SK-N-SH treated with all-trans-retinoic acid at 6 μM for 48 hours (cell line): Measurements from ENCODE around the gene LRRC23.

Experiments used
- ATAC-seq: fragments of 200-7000 bp; cut with Tn5 transposase; 3 replicates; pipeline ENCODE4 v1.9.1; 2020; ENCODE audit warnings: mild to moderate bottlenecking, moderate library complexity
- ARNTL ChIP-seq: fragments of 450-650 bp; formaldehyde crosslinking; IDR thresholded peaks from 2 replicates; pipeline ENCODE4 v1.5.0; 2020; ENCODE audit warnings: low read depth, mild to moderate bottlenecking, moderate library complexity, borderline replicate concordance
- BACH2 ChIP-seq: fragments of 250-450 bp; sonication (Bioruptor Pico); IDR thresholded peaks from 2 replicates; pipeline ENCODE4 v1.9.0; 2021; ENCODE audit warnings: mild to moderate bottlenecking, borderline replicate concordance
- CSDC2 ChIP-seq: fragments of 250-450 bp; sonication (Bioruptor Pico); IDR thresholded peaks from 2 replicates; pipeline ENCODE4 v1.5.0; 2020; ENCODE audit warnings: mild to moderate bottlenecking, moderate library complexity
- ESRRG ChIP-seq: fragments of 250-450 bp; sonication (Bioruptor Pico); IDR thresholded peaks from 2 replicates; pipeline ENCODE4 v1.6.1; 2021; ENCODE audit warnings: mild to moderate bottlenecking
- GLIS3 ChIP-seq: fragments of 250-450 bp; sonication (Bioruptor Pico); IDR thresholded peaks from 2 replicates; pipeline ENCODE4 v1.5.0; 2020; ENCODE audit warnings: mild to moderate bottlenecking, moderate library complexity
- ISL1 ChIP-seq: fragments of 250-450 bp; sonication (Bioruptor Pico); IDR thresholded peaks from 2 replicates; pipeline ENCODE4 v2.1.2; 2022; ENCODE audit warnings: mild to moderate bottlenecking, moderate library complexity
- OSR1 ChIP-seq: fragments of 250-450 bp; sonication (Bioruptor Pico); IDR thresholded peaks from 2 replicates; pipeline ENCODE4 v1.8.0; 2022; ENCODE audit warnings: moderate library complexity, mild to moderate bottlenecking, inconsistent platforms
- PPARA ChIP-seq: fragments of 250-450 bp; sonication (Bioruptor Pico); IDR thresholded peaks from 2 replicates; pipeline ENCODE4 v1.5.0; 2020; ENCODE audit warnings: mild to moderate bottlenecking, borderline replicate concordance
- RARB ChIP-seq: fragments of 250-450 bp; sonication (Bioruptor Pico); IDR thresholded peaks from 2 replicates; pipeline ENCODE4 v1.8.0; 2021; ENCODE audit warnings: mild to moderate bottlenecking, moderate library complexity
- SNAI2 ChIP-seq: fragments of 250-450 bp; sonication (Bioruptor Pico); IDR thresholded peaks from 2 replicates; pipeline ENCODE4 v1.5.0; 2020; ENCODE audit warnings: mild to moderate bottlenecking, moderate library complexity
- TCF4 ChIP-seq: fragments of 250-450 bp; sonication (Bioruptor Pico); IDR thresholded peaks from 2 replicates; pipeline ENCODE4 v1.8.0; 2021; ENCODE audit warnings: mild to moderate bottlenecking, moderate library complexity, borderline replicate concordance
- TOX ChIP-seq: fragments of 250-450 bp; sonication (Bioruptor Pico); IDR thresholded peaks from 2 replicates; pipeline ENCODE4 v1.8.0; 2021; ENCODE audit warnings: mild to moderate bottlenecking, moderate library complexity, borderline replicate concordance
- ZC3H10 ChIP-seq: fragments of 250-450 bp; sonication (Bioruptor Pico); IDR thresholded peaks from 2 replicates; pipeline ENCODE4 v1.5.1; 2021; ENCODE audit warnings: mild to moderate bottlenecking, moderate library complexity
- ZFP3 ChIP-seq: fragments of 250-450 bp; sonication (Bioruptor Pico); IDR thresholded peaks from 2 replicates; pipeline ENCODE4 v1.5.0; 2020; ENCODE audit warnings: mild to moderate bottlenecking, moderate library complexity
- ZNF565 ChIP-seq: fragments of 450-650 bp; formaldehyde crosslinking; conservative IDR thresholded peaks from 2 replicates; pipeline ENCODE4 v1.5.0; 2020; ENCODE audit warnings: low read depth, mild to moderate bottlenecking, moderate library complexity
- ZNF70 ChIP-seq: fragments of 450-650 bp; formaldehyde crosslinking; IDR thresholded peaks from 2 replicates; pipeline ENCODE4 v1.5.0; 2020; ENCODE audit warnings: mild to moderate bottlenecking, moderate library complexity
- ZNF8 ChIP-seq: fragments of 450-650 bp; formaldehyde crosslinking; IDR thresholded peaks from 2 replicates; pipeline ENCODE4 v1.5.0; 2020; ENCODE audit warnings: mild to moderate bottlenecking, moderate library complexity
- TF ChIP-seq, protein P1 (sequence below): fragments of 250-450 bp; sonication (Bioruptor Pico); IDR thresholded peaks from 2 replicates; pipeline ENCODE4 v1.8.0; 2021; ENCODE audit warnings: low read depth, mild to moderate bottlenecking, moderate library complexity, borderline replicate concordance
- TF ChIP-seq, protein P2 (sequence below): fragments of 250-450 bp; sonication (Bioruptor Pico); IDR thresholded peaks from 2 replicates; pipeline ENCODE4 v1.5.1; 2021; ENCODE audit warnings: mild to moderate bottlenecking, moderate library complexity
- TF ChIP-seq, protein P3 (sequence below): fragments of 250-450 bp; sonication (Bioruptor Pico); IDR thresholded peaks from 2 replicates; pipeline ENCODE4 v1.5.1; 2020; ENCODE audit warnings: low read depth, mild to moderate bottlenecking, moderate library complexity
- TF ChIP-seq, protein P4 (sequence below): fragments of 250-450 bp; sonication (Bioruptor Pico); IDR thresholded peaks from 2 replicates; pipeline ENCODE4 v1.8.0; 2020; ENCODE audit warnings: mild to moderate bottlenecking, moderate library complexity, borderline replicate concordance
- TF ChIP-seq, protein P5 (sequence below): fragments of 250-450 bp; sonication (Bioruptor Pico); IDR thresholded peaks from 2 replicates; pipeline ENCODE4 v1.5.0; 2020; ENCODE audit warnings: mild to moderate bottlenecking, moderate library complexity

LRRC23 gene

DNA sequence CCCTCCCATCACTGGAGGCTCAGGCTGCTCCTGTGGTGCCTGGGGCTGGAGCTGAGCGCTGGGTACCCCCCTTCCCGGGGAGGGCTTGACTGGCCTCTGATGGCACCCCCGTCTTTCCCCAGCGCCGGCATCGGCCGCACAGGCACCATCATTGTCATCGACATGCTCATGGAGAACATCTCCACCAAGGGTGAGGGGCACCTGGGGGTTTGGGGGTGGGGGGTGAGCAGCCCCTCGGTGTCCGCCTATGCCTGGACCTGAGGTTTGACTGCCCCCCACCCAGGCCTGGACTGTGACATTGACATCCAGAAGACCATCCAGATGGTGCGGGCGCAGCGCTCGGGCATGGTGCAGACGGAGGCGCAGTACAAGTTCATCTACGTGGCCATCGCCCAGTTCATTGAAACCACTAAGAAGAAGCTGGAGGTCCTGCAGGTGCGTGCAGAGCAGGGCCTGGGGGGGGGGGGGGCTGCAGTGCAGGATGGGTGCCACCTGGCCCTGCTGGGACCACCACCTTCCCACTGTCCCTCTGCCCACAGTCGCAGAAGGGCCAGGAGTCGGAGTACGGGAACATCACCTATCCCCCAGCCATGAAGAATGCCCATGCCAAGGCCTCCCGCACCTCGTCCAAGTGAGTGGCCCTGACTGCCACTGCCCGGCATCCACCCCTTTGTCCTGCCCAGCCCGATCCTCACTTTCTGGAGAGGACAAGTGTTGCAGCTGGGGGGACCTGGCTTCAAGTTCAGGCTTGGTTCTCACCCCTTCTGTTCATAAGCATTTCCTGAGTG lies 55.4 kb downstream of the LRRC23 start:
- TF ChIP-seq, protein P1, sequence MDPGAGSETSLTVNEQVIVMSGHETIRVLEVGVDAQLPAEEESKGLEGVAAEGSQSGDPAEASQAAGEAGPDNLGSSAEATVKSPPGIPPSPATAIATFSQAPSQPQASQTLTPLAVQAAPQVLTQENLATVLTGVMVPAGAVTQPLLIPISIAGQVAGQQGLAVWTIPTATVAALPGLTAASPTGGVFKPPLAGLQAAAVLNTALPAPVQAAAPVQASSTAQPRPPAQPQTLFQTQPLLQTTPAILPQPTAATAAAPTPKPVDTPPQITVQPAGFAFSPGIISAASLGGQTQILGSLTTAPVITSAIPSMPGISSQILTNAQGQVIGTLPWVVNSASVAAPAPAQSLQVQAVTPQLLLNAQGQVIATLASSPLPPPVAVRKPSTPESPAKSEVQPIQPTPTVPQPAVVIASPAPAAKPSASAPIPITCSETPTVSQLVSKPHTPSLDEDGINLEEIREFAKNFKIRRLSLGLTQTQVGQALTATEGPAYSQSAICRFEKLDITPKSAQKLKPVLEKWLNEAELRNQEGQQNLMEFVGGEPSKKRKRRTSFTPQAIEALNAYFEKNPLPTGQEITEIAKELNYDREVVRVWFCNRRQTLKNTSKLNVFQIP (CRISPR knock-in tag) = no peak
- TF ChIP-seq RARB (no peak), OSR1 (no peak), GLIS3 (no peak), ZNF8 (no peak), SNAI2 (CRISPR knock-in tag) (no peak), ZNF565 (CRISPR knock-in tag) (no peak), ZFP3 (CRISPR knock-in tag) (no peak), ARNTL (CRISPR knock-in tag) (no peak), ZNF70 (CRISPR knock-in tag) (no peak), ZC3H10 (CRISPR knock-in tag) (no peak), TOX (no peak), TCF4 (CRISPR knock-in tag) (no peak), ESRRG (CRISPR knock-in tag) (no peak), ISL1 (CRISPR knock-in tag) (no peak)
- TF ChIP-seq, protein P2, sequence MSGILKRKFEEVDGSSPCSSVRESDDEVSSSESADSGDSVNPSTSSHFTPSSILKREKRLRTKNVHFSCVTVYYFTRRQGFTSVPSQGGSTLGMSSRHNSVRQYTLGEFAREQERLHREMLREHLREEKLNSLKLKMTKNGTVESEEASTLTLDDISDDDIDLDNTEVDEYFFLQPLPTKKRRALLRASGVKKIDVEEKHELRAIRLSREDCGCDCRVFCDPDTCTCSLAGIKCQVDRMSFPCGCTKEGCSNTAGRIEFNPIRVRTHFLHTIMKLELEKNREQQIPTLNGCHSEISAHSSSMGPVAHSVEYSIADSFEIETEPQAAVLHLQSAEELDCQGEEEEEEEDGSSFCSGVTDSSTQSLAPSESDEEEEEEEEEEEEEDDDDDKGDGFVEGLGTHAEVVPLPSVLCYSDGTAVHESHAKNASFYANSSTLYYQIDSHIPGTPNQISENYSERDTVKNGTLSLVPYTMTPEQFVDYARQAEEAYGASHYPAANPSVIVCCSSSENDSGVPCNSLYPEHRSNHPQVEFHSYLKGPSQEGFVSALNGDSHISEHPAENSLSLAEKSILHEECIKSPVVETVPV (CRISPR knock-in tag) = no peak
- TF ChIP-seq, protein P3, sequence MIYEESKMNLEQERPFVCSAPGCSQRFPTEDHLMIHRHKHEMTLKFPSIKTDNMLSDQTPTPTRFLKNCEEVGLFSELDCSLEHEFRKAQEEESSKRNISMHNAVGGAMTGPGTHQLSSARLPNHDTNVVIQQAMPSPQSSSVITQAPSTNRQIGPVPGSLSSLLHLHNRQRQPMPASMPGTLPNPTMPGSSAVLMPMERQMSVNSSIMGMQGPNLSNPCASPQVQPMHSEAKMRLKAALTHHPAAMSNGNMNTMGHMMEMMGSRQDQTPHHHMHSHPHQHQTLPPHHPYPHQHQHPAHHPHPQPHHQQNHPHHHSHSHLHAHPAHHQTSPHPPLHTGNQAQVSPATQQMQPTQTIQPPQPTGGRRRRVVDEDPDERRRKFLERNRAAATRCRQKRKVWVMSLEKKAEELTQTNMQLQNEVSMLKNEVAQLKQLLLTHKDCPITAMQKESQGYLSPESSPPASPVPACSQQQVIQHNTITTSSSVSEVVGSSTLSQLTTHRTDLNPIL (CRISPR knock-in tag) = no peak
- TF ChIP-seq, protein P4, sequence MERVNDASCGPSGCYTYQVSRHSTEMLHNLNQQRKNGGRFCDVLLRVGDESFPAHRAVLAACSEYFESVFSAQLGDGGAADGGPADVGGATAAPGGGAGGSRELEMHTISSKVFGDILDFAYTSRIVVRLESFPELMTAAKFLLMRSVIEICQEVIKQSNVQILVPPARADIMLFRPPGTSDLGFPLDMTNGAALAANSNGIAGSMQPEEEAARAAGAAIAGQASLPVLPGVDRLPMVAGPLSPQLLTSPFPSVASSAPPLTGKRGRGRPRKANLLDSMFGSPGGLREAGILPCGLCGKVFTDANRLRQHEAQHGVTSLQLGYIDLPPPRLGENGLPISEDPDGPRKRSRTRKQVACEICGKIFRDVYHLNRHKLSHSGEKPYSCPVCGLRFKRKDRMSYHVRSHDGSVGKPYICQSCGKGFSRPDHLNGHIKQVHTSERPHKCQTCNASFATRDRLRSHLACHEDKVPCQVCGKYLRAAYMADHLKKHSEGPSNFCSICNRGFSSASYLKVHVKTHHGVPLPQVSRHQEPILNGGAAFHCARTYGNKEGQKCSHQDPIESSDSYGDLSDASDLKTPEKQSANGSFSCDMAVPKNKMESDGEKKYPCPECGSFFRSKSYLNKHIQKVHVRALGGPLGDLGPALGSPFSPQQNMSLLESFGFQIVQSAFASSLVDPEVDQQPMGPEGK (CRISPR knock-in tag) = no peak

DNA sequence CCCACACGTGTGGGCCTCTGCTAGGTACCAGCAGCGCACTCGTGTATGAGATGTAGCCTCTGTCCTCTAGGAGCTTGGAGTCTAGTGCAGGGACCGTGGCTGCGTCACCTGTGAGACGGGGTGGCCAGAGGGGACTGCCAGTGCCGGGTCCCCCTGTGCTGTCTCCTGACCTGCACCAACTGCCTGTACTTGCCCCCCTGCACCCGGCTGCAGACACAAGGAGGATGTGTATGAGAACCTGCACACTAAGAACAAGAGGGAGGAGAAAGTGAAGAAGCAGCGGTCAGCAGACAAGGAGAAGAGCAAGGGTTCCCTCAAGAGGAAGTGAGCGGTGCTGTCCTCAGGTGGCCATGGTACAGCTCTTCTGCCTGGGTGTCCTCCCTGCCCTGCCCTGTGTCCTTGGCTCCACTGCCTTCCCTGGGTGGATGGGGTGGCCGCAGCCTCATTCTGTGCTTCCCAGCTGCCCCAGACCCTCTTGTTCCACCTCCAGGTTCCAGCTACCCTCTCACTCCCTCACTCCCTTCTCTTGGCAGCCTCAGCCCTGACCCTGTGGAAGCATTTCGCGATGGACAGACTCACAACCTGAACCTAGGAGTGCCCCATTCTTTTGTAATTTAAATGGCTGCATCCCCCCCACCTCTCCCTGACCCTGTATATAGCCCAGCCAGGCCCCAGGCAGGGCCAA lies 56.1 kb downstream of the LRRC23 start:
- TF ChIP-seq TOX (no peak), ZNF565 (CRISPR knock-in tag) (no peak), ESRRG (CRISPR knock-in tag) (no peak), ARNTL (CRISPR knock-in tag) (no peak), GLIS3 (no peak), TCF4 (CRISPR knock-in tag) (no peak), ZNF70 (CRISPR knock-in tag) (no peak), CSDC2 (CRISPR knock-in tag) (no peak), BACH2 (CRISPR knock-in tag) (no peak), SNAI2 (CRISPR knock-in tag) (no peak), PPARA (no peak)
- TF ChIP-seq, protein P1 (CRISPR knock-in tag) = no peak
- TF ChIP-seq, protein P4 (CRISPR knock-in tag) = no peak
- TF ChIP-seq, protein P3 (CRISPR knock-in tag) = no peak
- TF ChIP-seq, protein P5, sequence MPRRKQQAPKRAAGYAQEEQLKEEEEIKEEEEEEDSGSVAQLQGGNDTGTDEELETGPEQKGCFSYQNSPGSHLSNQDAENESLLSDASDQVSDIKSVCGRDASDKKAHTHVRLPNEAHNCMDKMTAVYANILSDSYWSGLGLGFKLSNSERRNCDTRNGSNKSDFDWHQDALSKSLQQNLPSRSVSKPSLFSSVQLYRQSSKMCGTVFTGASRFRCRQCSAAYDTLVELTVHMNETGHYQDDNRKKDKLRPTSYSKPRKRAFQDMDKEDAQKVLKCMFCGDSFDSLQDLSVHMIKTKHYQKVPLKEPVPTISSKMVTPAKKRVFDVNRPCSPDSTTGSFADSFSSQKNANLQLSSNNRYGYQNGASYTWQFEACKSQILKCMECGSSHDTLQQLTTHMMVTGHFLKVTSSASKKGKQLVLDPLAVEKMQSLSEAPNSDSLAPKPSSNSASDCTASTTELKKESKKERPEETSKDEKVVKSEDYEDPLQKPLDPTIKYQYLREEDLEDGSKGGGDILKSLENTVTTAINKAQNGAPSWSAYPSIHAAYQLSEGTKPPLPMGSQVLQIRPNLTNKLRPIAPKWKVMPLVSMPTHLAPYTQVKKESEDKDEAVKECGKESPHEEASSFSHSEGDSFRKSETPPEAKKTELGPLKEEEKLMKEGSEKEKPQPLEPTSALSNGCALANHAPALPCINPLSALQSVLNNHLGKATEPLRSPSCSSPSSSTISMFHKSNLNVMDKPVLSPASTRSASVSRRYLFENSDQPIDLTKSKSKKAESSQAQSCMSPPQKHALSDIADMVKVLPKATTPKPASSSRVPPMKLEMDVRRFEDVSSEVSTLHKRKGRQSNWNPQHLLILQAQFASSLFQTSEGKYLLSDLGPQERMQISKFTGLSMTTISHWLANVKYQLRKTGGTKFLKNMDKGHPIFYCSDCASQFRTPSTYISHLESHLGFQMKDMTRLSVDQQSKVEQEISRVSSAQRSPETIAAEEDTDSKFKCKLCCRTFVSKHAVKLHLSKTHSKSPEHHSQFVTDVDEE (CRISPR knock-in tag) = no peak
- peak; percentile 36 for ATAC-seq

More for the DNA sequence above, 55.4 kb downstream of the LRRC23 start:
- no peak for ATAC-seq
